Measurements from ENCODE around the gene ENG. TPM values are rescaled to one million over a fixed set of nuclear protein-coding genes. Genes with fewer than 3 reads are reported as not detected.

The ENG gene
- total and polyA plus RNA-seq, 4 donors = 46.1 to 538 (median 265) TPM

DNA sequence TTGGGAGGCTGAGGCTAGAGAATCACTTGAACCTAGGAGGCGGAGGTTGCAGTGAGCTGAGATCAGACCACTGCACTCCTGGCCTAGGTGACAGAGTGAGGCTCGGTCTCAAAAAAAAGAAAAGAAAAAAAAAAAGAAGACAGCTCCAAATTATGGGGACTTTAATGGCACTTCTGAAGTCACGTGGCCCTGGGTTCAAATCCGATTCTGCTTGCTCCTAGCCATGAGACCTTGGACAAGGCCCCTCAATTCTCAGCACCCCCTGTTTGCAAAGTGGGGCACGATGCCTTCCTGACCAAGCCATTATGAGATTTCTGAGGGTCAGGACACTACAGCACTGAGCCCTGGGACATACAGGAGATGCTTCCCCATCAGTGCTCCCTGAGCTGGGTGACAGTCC, 1.1 kb upstream of the ENG start:
- H3K9me3 ChIP-seq (ENCODE audit: control insufficient read depth, low read length) = no peaks in the 10 kb centered on the region
- DNase-seq = no peak
- 92 to 93% methylated on average over 5 of the region's 5 CpGs for WGBS, 2 donors
- intact Hi-C loops (cut with DNase I) = no loop called here
- no peaks in the 10 kb centered on the region for H3K27me3 ChIP-seq (ENCODE audit: control insufficient read depth in 1 of 2, insufficient read depth in 2 of 2, low read length in 1 of 2)
- no peak for ATAC-seq (ENCODE audit: low FRiP score)
- H3K36me3 ChIP-seq (ENCODE audit: control insufficient read depth in 1 of 2, insufficient read depth in 2 of 2, low read length in 1 of 2) = no peaks in the 10 kb centered on the region
- no peaks in the 10 kb centered on the region for H3K4me1 ChIP-seq (ENCODE audit: control insufficient read depth in 1 of 2, insufficient read depth in 2 of 2, low read length in 2 of 2)
- no peak overlapping the region for H3K4me3 ChIP-seq (ENCODE audit: low read length in 2 of 2)
- H3K27ac ChIP-seq (ENCODE audit: low read depth in 1 of 2, low read length in 2 of 2) = peak overlapping the region in 1 of 2 donors; percentile 0

GRCh38 chr9:127854960-127855359, 502 bp upstream of the ENG start:
- peak overlapping the region; percentile 87 to 88 for H3K27ac ChIP-seq (ENCODE audit: low read depth in 1 of 2, low read length in 2 of 2)
- no peak for DNase-seq
- intact Hi-C loops (cut with DNase I) = no loop called here
- WGBS, 2 donors = 69 to 76% methylated on average over 11 of the region's 11 CpGs
- no peaks in the 10 kb centered on the region for H3K36me3 ChIP-seq (ENCODE audit: control insufficient read depth in 1 of 2, insufficient read depth in 2 of 2, low read length in 1 of 2)
- ATAC-seq (ENCODE audit: low FRiP score) = no peak
- H3K27me3 ChIP-seq (ENCODE audit: control insufficient read depth in 1 of 2, insufficient read depth in 2 of 2, low read length in 1 of 2) = no peaks in the 10 kb centered on the region
- no peaks in the 10 kb centered on the region for H3K9me3 ChIP-seq (ENCODE audit: control insufficient read depth, low read length)
- H3K4me3 ChIP-seq (ENCODE audit: low read length in 2 of 2) = no peak overlapping the region
- H3K4me1 ChIP-seq (ENCODE audit: control insufficient read depth in 1 of 2, insufficient read depth in 2 of 2, low read length in 2 of 2) = no peaks in the 10 kb centered on the region

GRCh38 chr9:127853312-127854183, 910 bp downstream of the ENG start:
- no peak for ATAC-seq (ENCODE audit: low FRiP score)
- DNase-seq = no peak
- H3K36me3 ChIP-seq (ENCODE audit: control insufficient read depth in 1 of 2, insufficient read depth in 2 of 2, low read length in 1 of 2) = no peaks in the 10 kb centered on the region
- H3K27ac ChIP-seq (ENCODE audit: low read depth in 1 of 2, low read length in 2 of 2) = peak overlapping the region; percentile 78 to 88
- H3K27me3 ChIP-seq (ENCODE audit: control insufficient read depth in 1 of 2, insufficient read depth in 2 of 2, low read length in 1 of 2) = no peaks in the 10 kb centered on the region
- 20 to 28% methylated on average over 13 of the region's 13 CpGs for WGBS, 2 donors
- no peaks in the 10 kb centered on the region for H3K4me1 ChIP-seq (ENCODE audit: control insufficient read depth in 1 of 2, insufficient read depth in 2 of 2, low read length in 2 of 2)
- intact Hi-C loops (cut with DNase I) = no loop called here
- no peaks in the 10 kb centered on the region for H3K9me3 ChIP-seq (ENCODE audit: control insufficient read depth, low read length)
- peak overlapping the region; percentile 36 to 53 for H3K4me3 ChIP-seq (ENCODE audit: low read length in 2 of 2)

DNA sequence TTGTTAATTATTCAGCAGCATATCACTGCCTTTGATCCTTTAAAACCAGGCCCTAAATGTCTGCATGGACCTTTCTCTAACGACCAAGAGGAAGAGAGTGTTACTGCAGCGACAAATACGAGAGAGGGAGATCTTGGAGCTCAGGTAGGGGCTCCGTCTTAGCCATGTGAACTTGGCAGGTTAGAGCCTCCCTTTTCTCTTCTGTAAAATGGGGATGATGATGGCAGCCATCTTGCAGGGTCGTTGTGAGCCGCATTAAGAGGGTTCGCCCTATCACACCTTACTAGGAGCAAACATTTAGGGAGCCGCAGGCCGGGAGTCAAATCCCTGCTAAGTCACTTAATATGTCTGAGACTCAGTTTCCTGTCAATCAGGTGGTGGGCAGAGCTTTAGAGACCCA, 1.6 kb downstream of the ENG start:
- Histone ChIP-seq H3K9me3 (ENCODE audit: control insufficient read depth, low read length) (no peaks in the 10 kb centered on the region), H3K36me3 (ENCODE audit: control insufficient read depth in 1 of 2, insufficient read depth in 2 of 2, low read length in 1 of 2) (no peaks in the 10 kb centered on the region), H3K27me3 (ENCODE audit: control insufficient read depth in 1 of 2, insufficient read depth in 2 of 2, low read length in 1 of 2) (no peaks in the 10 kb centered on the region), H3K27ac (ENCODE audit: low read depth in 1 of 2, low read length in 2 of 2) (peak overlapping the region; percentile 10 to 51), H3K4me1 (ENCODE audit: control insufficient read depth in 1 of 2, insufficient read depth in 2 of 2, low read length in 2 of 2) (no peaks in the 10 kb centered on the region), H3K4me3 (ENCODE audit: low read length in 2 of 2) (peak overlapping the region in 1 of 2 donors; percentile 36)
- intact Hi-C loops (cut with DNase I) = no loop called here
- 64 to 76% methylated on average over 9 of the region's 9 CpGs for WGBS, 2 donors
- ATAC-seq (ENCODE audit: low FRiP score) (no peak), DNase-seq (no peak)

DNA sequence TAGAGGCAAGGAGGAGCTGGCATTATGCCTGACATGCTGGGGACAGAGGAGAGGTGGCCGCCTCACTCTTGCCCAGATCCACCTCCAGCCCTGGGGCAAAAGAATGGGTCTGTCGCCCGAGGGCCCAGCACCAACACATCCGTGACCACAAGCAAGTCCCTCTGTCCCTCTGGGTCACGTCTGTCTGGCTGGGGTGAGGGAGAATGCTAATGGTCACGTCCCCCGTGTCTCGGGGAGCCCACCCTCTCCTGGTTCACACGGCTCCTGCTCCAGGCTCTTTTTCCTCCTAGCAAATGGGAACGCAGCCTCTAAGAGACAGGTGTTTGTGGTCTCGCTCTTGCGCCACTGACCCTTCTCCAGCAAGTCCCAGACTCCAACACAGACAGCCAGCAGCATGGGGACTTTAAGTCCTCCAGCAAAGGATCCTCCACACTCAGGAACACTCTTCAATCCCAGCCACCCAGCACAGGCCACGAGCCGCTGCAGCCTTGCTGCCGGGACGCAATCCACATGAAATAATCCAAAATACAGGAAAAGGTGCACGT, 4.1 kb downstream of the ENG start:
- H3K27ac ChIP-seq (ENCODE audit: low read depth in 1 of 2, low read length in 2 of 2) = no peak overlapping the region
- H3K4me1 ChIP-seq (ENCODE audit: control insufficient read depth in 1 of 2, insufficient read depth in 2 of 2, low read length in 2 of 2) = peaks cover 0 to 5% of the 10 kb centered on the region in 2 donors
- H3K27me3 ChIP-seq (ENCODE audit: control insufficient read depth in 1 of 2, insufficient read depth in 2 of 2, low read length in 1 of 2) = no peaks in the 10 kb centered on the region

GRCh38 chr9:127848756-127849504, 5.5 kb downstream of the ENG start:
- intact Hi-C loops (cut with DNase I) = no loop called here
- H3K4me1 ChIP-seq (ENCODE audit: control insufficient read depth in 1 of 2, insufficient read depth in 2 of 2, low read length in 2 of 2) = peaks cover 0 to 5% of the 10 kb centered on the region in 2 donors
- no peak overlapping the region for H3K4me3 ChIP-seq (ENCODE audit: low read length in 2 of 2)
- no peak for DNase-seq
- 94 to 97% methylated on average over 9 to 10 of the region's 10 CpGs for WGBS, 2 donors
- no peaks in the 10 kb centered on the region for H3K9me3 ChIP-seq (ENCODE audit: control insufficient read depth, low read length)
- H3K27ac ChIP-seq (ENCODE audit: low read depth in 1 of 2, low read length in 2 of 2) = peak overlapping the region in 1 of 2 donors; percentile 64
- ATAC-seq (ENCODE audit: low FRiP score) = no peak
- H3K36me3 ChIP-seq (ENCODE audit: control insufficient read depth in 1 of 2, insufficient read depth in 2 of 2, low read length in 1 of 2) = no peaks in the 10 kb centered on the region
- no peaks in the 10 kb centered on the region for H3K27me3 ChIP-seq (ENCODE audit: control insufficient read depth in 1 of 2, insufficient read depth in 2 of 2, low read length in 1 of 2)

More for the DNA sequence above, 4.1 kb downstream of the ENG start:
- DNase-seq (no peak), ATAC-seq (ENCODE audit: low FRiP score) (no peak)
- 92 to 93% methylated on average over 17 of the region's 17 CpGs for WGBS, 2 donors
- Histone ChIP-seq H3K9me3 (ENCODE audit: control insufficient read depth, low read length) (no peaks in the 10 kb centered on the region), H3K36me3 (ENCODE audit: control insufficient read depth in 1 of 2, insufficient read depth in 2 of 2, low read length in 1 of 2) (no peaks in the 10 kb centered on the region), H3K4me3 (ENCODE audit: low read length in 2 of 2) (no peak overlapping the region)
- intact Hi-C loops (cut with DNase I) = no loop called here

DNA sequence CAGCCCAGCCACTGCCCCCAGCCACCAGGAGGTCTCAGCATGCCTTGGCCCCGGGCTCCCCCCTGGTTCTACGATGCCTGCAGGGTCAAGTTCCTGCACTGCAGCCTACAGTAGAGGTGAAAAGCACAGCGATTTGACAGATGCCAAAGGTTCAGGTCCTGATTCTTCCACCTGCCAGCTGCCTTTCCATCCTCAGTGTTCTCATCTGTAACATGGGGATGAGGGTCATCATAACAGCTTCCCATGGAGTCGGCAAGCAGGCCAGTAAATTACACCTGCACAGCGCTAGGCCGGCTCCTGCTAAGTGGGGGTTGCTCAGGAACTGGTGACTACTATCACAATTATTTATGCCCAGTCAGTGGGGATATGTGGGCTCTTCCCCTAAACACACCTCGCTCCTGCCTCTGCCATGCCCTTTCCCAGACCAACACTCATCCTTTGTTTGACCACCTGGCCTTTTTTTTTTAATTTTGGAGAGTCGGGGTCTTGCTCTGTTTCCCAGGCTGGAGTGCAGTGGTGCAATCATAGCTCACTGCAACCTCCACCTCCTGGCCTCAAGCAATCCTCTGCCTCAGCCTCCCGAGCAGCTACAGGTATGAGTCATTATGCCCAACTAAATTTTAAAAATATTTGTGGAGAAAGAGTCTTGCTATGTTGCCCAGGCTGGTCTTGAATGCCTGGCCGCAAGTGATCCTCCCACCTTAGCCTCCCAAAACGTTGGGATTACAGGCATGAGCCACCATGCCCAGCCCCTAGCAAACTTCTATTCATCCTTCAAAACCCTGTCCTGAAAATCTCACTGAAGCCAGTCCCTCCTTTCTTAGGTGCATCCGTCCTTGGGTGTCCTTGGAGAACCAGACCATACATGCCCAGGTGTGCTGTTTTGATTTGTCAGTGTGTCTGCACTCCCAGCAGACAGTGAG, 6.4 kb downstream of the ENG start:
- Histone ChIP-seq H3K27ac (ENCODE audit: low read depth in 1 of 2, low read length in 2 of 2) (peak overlapping the region in 1 of 2 donors; percentile 96), H3K4me3 (ENCODE audit: low read length in 2 of 2) (no peak overlapping the region), H3K36me3 (ENCODE audit: control insufficient read depth in 1 of 2, insufficient read depth in 2 of 2, low read length in 1 of 2) (no peaks in the 10 kb centered on the region), H3K27me3 (ENCODE audit: control insufficient read depth in 1 of 2, insufficient read depth in 2 of 2, low read length in 1 of 2) (no peaks in the 10 kb centered on the region), H3K9me3 (ENCODE audit: control insufficient read depth, low read length) (no peaks in the 10 kb centered on the region), H3K4me1 (ENCODE audit: control insufficient read depth in 1 of 2, insufficient read depth in 2 of 2, low read length in 2 of 2) (peaks cover 0 to 5% of the 10 kb centered on the region in 2 donors)
- no peak for DNase-seq
- ATAC-seq (ENCODE audit: low FRiP score) = no peak
- 83 to 84% methylated on average over 12 of the region's 12 CpGs for WGBS, 2 donors
- intact Hi-C loops (cut with DNase I) = no loop called here

DNA sequence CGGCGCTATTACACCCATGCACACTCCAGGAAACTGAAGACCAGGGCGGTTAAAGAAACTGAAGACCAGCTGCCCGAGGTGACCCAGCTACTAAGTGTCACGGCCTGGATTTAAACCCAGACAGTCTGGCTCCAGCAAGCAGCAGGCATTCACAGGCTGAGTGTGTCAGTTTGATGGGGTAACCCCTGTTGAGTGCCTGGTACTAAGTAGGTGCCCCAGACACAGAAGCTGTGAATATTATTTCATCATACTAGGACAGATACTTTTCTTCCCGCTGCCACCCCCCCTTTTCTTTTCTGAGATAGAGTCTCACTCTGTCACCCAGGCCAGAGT, 7.3 kb downstream of the ENG start:
- peaks cover 0 to 5% of the 10 kb centered on the region in 2 donors for H3K4me1 ChIP-seq (ENCODE audit: control insufficient read depth in 1 of 2, insufficient read depth in 2 of 2, low read length in 2 of 2)

More for the DNA sequence above, 7.3 kb downstream of the ENG start:
- DNase-seq = peak in 1 of 2 donors; percentile 70
- ATAC-seq (ENCODE audit: low FRiP score) = peak; percentile 56
- H3K27me3 ChIP-seq (ENCODE audit: control insufficient read depth in 1 of 2, insufficient read depth in 2 of 2, low read length in 1 of 2) = no peaks in the 10 kb centered on the region
- peak overlapping the region; percentile 47 to 96 for H3K27ac ChIP-seq (ENCODE audit: low read depth in 1 of 2, low read length in 2 of 2)
- no peaks in the 10 kb centered on the region for H3K9me3 ChIP-seq (ENCODE audit: control insufficient read depth, low read length)
- no peaks in the 10 kb centered on the region for H3K36me3 ChIP-seq (ENCODE audit: control insufficient read depth in 1 of 2, insufficient read depth in 2 of 2, low read length in 1 of 2)
- intact Hi-C loops (cut with DNase I) = no loop called here
- no peak overlapping the region for H3K4me3 ChIP-seq (ENCODE audit: low read length in 2 of 2)
- 11 to 14% methylated on average over 6 of the region's 6 CpGs for WGBS, 2 donors
